GM19240 (cell line): ENCODE results near the gene KRTAP5-5.

Experiments used
- DNase-seq: peaks from one replicate; pipeline ENCODE4 v3.0.0; 2011; ENCODE audit warnings: low spot score; ENCODE audit not compliant: insufficient read length

The KRTAP5-5 gene

DNA sequence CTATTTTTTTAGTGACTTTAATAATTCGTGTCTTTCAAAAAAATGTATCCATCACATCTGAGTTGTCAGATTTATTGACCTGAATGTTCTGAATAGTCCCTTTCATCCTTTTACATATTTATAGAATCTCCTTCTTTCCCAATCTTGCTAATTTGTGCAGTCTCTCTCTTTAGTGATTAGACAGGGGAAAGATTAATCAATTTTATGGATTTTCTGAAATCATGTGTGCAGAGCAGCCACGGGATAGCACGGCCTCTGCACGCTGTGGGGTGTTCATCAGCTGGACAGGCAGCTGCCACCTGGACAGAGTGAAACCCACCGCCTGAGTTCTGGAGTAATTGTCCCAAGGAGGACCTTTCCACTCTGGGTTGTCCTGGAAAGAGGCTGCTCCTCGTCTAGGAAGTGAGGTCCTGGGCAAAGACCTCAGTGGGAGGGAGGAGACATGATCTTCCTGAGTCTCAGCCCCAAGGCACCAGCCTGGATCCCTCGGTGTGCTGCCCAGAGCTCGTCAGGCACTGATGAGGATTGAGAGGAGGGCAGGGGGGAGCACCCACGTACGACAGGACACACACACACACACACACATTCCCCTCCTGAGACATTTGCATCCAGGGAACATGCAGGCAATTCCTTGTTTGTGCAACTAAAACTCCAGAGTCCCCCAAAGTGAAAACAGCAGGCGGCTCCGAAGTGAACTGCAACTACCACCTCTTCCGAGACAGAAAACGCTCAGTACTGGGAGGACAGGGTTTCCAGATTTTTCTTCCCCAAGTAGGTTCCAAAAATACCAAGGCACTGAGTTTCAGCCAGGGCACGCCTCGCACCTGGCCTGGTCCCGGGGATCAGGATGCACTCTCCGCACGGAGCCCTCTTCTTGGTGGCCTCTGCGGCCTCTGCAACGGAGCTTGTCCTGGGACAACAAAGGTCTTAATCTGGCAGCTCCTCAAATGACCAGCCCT lies 44.9 kb downstream of the KRTAP5-5 start:
- no peak for DNase-seq

DNA sequence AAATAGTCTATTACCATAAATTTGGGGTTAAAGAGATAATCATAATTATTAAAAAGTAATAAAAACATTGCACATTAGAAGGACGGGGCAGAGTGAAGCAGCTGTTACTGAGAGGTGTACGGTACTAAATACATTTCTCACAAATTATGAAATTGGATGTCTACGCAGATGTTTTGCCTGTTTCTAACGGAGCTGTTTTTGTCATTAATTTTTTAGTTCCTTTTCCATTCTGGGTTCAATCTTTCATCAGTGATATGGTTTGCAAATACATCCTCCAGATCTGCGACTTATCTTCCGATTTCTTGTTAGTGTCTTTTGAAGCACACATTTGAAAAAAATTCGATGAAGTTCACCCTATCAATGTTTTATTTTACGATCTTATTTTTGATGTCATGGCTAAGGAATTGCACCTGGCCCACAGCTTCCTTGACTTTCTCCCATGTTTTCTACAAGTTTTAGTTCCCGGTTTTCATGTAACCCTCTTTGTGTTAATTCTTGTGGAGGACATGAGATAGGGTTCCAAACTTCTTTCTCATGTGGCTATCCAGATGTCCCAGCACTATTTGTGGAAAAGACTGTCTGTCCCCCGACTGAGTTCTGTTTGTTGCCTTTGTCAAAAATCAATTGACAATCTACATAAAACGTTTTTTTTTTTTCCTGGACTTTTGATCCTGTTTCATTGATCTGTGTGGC lies 46.1 kb downstream of the KRTAP5-5 start:
- no peak for DNase-seq

DNA sequence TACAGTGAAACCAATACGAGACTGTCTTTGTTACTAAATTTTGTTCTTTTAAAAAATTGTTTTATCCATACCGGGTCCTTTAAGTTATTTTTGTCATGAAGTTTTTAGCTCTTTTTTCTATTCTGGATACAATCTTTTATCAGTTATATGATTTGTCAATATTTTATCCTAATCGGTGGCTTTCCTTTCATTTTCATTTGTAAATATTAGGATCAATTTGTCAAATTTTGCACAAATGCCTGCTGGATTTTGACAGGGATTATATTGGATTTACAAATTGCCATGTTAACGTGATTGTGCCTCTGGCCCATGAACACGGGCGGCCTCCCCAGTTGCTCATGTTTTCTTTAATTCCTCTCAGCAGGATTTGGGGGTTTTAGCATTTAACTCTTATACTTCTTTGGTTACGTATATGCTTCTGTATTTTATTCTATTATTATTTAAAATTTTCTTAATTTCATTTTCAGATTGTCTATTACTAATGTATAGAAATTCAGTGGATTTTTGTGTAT lies 46.7 kb downstream of the KRTAP5-5 start:
- no peak for DNase-seq

DNA sequence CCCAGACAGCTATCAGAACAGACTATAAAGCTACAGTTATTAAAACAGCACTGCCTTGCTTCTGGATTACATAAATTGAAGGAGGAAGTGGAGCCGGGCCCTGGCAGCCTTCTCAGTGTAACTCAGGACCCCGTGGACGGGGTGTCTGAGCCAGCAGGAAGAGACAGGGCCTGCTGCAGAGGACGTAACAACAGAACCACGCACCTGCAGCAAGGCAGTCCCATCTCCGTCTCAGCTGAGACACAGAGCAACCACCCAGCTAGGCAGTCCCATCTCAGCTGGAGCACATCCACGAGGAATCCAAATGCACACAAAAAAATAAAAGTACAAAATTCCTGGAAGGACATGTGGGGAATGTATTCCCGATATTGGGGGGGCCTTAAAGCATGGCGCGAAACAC lies 50.3 kb downstream of the KRTAP5-5 start:
- DNase-seq = no peak
